Liver (tissue), 3 donors: ENCODE measurements around the gene ZDHHC11B.
"Not testable (repeated sequence)": the region's sequence is repeated elsewhere in the genome, so short reads cannot be mapped to it uniquely, and the experiment has no call there.

Experiments used
- CTCF ChIP-seq: fragments of 150-350 bp; IDR thresholded peaks from 2 replicates; pipeline ENCODE4 v1.5.1; 2017; ENCODE audit warnings: improper control_type of control experiment, low read depth, low read length; ENCODE audit not compliant: missing input control
- FOXA1 ChIP-seq: IDR thresholded peaks from 2 replicates; pipeline ENCODE4 v1.6.1; 2016; ENCODE audit warnings: antibody characterized with exemption
- MAX ChIP-seq: IDR thresholded peaks from 2 replicates; pipeline ENCODE4 v1.6.1; 2016; ENCODE audit warnings: antibody characterized with exemption
- RAD21 ChIP-seq, 2 donors: IDR thresholded peaks; 2 replicates each; pipeline ENCODE4 v1.6.1; 2016; ENCODE audit warnings: antibody characterized with exemption in 2 of 2, mild to moderate bottlenecking in 2 of 2
- donor health status: healthy.
- donor health status: healthy.

GRCh38 chr5:695475-695874 lies 89.1 kb downstream of the ZDHHC11B start:
- not testable (repeated sequence) for TF ChIP-seq FOXA1; CTCF; MAX; RAD21 (IDR thresholded peaks at IDR 0.05)
